ENCODE results near the gene VPS25. TPM values are rescaled to one million over a fixed set of nuclear protein-coding genes. Genes with fewer than 3 reads are reported as not detected.
"Not testable (repeated sequence)": the region's sequence is repeated elsewhere in the genome, so short reads cannot be mapped to it uniquely, and the experiment has no call there.

Gene VPS25
- total and polyA plus RNA-seq, 8 donors = 4.1 to 79.6 (median 46.5) TPM

- H3K27ac ChIP-seq = peak within 1 kb of the TSS; percentile 23 to 73 (median 71)
- peak; percentile 39 to 83 for DNase-seq
- H3K27me3 ChIP-seq = peaks cover 0 to 41% (median 19%) of the 10 kb centered on the region in 3 donors
- peaks cover 18 to 30% (median 24%) of the 10 kb centered on the region in 4 donors for H3K4me1 ChIP-seq
- no peaks in the 10 kb centered on the region for H3K9me3 ChIP-seq
- intact Hi-C loops (cut with DNase I; ENCODE audit: low total_unique reads) = no loop called here
- no peaks in the 10 kb centered on the region for H3K36me3 ChIP-seq
- peak within 1 kb of the TSS; percentile 55 to 58 (median 57) for H3K4me3 ChIP-seq
- WGBS, 5 donors = 2 to 7% (median 5%) methylated on average over 35 to 90 of the region's 92 CpGs
- TF ChIP-seq CTCF (IDR thresholded peaks at IDR 0.05) = no peak
- no peak for TF ChIP-seq POLR2A (IDR thresholded peaks at IDR 0.05)
- no peak for TF ChIP-seq EP300 (IDR thresholded peaks at IDR 0.05)
- TF ChIP-seq POLR2AphosphoS5 (IDR thresholded peaks at IDR 0.05) = no peak
Measured at GRCh38 chr17:42760652-42761581, 12.3 kb upstream of the VPS25 start, which contains the start of gene RAMP2. Gene RAMP2 (plus strand): TSS chr17:42761227. CDS start chr17:42761262, 35 bp downstream.

DNA sequence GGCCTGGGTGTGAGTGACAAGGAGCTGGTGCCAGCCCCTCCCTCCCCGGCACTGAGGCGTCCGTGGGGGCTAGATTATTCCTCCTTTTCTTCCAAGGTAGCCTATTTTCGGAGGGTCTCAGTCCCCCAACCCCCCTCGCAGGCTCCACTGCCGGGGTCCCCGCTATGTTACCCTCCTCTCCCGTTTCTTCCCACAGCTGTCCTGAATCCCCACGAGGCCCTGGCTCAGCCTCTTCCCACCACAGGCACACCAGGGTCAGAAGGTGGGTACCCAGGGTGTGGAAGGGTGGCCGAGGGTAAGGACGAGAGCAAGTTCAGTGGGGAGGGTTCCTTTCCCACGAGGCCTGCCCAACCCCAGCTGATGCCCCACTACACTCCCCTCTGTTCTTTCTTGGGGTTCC is 11.6 kb upstream of the VPS25 start:
- H3K36me3 ChIP-seq = no peaks in the 10 kb centered on the region
- H3K4me1 ChIP-seq = peaks cover 18 to 30% (median 24%) of the 10 kb centered on the region in 4 donors
- DNase-seq = no peak
- H3K27ac ChIP-seq = peak overlapping the region in 4 of 5 donors; percentile 52 to 73 (median 72)
- 34 to 59% (median 46%) methylated on average over 12 of the region's 12 CpGs for WGBS, 5 donors
- TF ChIP-seq CTCF (IDR thresholded peaks at IDR 0.05) (no peak), POLR2AphosphoS5 (IDR thresholded peaks at IDR 0.05) (no peak), POLR2A (IDR thresholded peaks at IDR 0.05) (no peak), EP300 (IDR thresholded peaks at IDR 0.05) (no peak)
- intact Hi-C loops (cut with DNase I; ENCODE audit: low total_unique reads) = no loop called here
- peak overlapping the region; percentile 55 to 58 (median 57) for H3K4me3 ChIP-seq
- H3K27me3 ChIP-seq = peaks cover 0 to 46% (median 19%) of the 10 kb centered on the region in 3 donors
- no peaks in the 10 kb centered on the region for H3K9me3 ChIP-seq

DNA sequence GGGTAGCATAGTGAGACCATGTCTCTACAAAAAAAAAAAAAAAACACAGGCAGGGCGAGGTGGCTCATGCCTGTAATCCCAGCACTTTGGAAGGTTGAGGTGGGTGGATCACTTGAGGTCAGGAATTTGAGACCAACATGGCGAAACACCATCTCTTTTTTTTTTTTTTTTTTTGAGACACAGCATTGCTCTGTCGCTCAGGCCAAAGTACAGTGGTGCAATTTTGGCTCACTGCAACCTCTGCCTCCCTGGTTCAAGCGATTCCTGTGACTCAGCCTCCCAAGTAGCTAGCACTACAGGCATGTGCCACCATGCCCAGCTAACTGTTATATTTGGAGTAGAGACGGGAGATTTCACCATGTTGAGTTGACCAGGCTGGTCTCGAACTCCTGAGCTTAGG is 7.1 kb upstream of the VPS25 start:
- intact Hi-C loops (cut with DNase I; ENCODE audit: low total_unique reads) = no loop called here
- Histone ChIP-seq H3K27ac (no peak overlapping the region), H3K4me3 (no peak overlapping the region), H3K9me3 (no peaks in the 10 kb centered on the region), H3K4me1 (peaks cover 6 to 15% (median 13%) of the 10 kb centered on the region in 4 donors), H3K36me3 (no peaks in the 10 kb centered on the region), H3K27me3 (peaks cover 0 to 26% (median 11%) of the 10 kb centered on the region in 3 donors)
- WGBS, 5 donors = 79 to 91% (median 88%) methylated on average over 6 of the region's 6 CpGs
- no peak for TF ChIP-seq EP300 (IDR thresholded peaks at IDR 0.05)
- no peak for DNase-seq

DNA sequence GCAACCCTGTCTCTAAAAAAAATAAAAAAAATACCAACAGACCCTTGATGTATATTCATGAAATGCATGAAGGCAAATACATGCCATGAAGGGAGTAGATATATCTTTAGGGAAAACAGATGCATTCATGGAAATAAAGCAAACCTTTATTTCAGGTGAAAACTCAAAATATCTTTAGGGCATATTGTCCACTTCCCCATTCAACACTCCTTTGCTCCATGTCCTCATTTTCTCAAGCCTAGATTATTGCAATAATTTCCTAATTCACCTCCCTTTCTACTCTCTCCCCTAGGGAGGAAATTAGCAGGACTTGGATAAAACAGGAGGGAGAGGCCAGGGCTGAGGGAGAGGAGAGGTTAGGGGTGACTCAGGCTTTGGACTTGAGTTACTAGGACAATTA is 5.7 kb upstream of the VPS25 start:
- intact Hi-C loops (cut with DNase I; ENCODE audit: low total_unique reads) = no loop called here
- peaks cover 0 to 10% (median 7%) of the 10 kb centered on the region in 4 donors for H3K4me1 ChIP-seq
- no peak for TF ChIP-seq POLR2AphosphoS5 (IDR thresholded peaks at IDR 0.05)
- TF ChIP-seq CTCF (IDR thresholded peaks at IDR 0.05) = no peak
- no peak for TF ChIP-seq EP300 (IDR thresholded peaks at IDR 0.05)
- no peak for TF ChIP-seq POLR2A (IDR thresholded peaks at IDR 0.05)
- no peak overlapping the region for H3K27ac ChIP-seq
- H3K4me3 ChIP-seq = no peak overlapping the region
- H3K36me3 ChIP-seq = no peaks in the 10 kb centered on the region
- no peak for DNase-seq
- H3K9me3 ChIP-seq = no peaks in the 10 kb centered on the region
- H3K27me3 ChIP-seq = peaks cover 0 to 12% (median 0%) of the 10 kb centered on the region in 3 donors

- DNase-seq; H3K36me3 ChIP-seq; intact Hi-C loops (cut with DNase I; ENCODE audit: low total_unique reads); H3K4me3 ChIP-seq; H3K27me3 ChIP-seq; H3K9me3 ChIP-seq; H3K27ac ChIP-seq: not testable (repeated sequence)
- H3K4me1 ChIP-seq = peaks cover 0 to 14% (median 10%) of the 10 kb centered on the region in 4 donors
- 68 to 74% (median 69%) methylated on average over 9 of the region's 9 CpGs for WGBS, 5 donors
Measured at GRCh38 chr17:42768006-42768405, 5.2 kb upstream of the VPS25 start.

DNA sequence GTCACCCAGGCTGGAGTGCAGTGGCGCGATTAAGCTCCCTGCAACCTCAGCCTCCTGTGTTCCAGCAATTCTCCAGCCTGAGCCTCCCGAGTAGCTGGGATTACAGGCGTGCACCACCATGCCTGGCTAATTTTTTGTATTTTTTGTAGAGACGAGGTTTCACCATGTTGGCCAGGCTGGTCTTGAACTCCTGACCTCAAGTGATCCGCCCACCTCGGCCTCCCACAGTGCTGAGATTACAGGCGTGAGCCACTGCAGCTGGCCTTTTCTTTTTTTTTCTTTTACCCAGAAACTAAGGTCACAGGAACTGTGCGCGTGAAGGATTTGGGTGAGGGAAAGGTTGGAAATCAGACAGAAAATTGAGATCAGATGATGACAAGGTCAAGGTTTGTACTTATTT is 3.3 kb upstream of the VPS25 start:
- H3K27ac ChIP-seq; H3K9me3 ChIP-seq; H3K4me3 ChIP-seq; DNase-seq; H3K27me3 ChIP-seq; intact Hi-C loops (cut with DNase I; ENCODE audit: low total_unique reads); H3K36me3 ChIP-seq: not testable (repeated sequence)
- peaks cover 6 to 21% (median 20%) of the 10 kb centered on the region in 4 donors for H3K4me1 ChIP-seq
- 62 to 72% (median 69%) methylated on average over 10 of the region's 10 CpGs for WGBS, 5 donors
